Panc1 (cell line): ENCODE results near the gene NUAK2. TPM values are rescaled to one million over a fixed set of nuclear protein-coding genes. Genes with fewer than 3 reads are reported as not detected.

ENCODE experiments used
- ATAC-seq: fragments of 200-7000 bp; cut with Tn5 transposase; 2 replicates; pipeline ENCODE4 v1.9.1; 2020; ENCODE audit warnings: mild to moderate bottlenecking, moderate library complexity
- BruUV-seq: library from RNA; stranded (reverse); fragments of 400-500 nt; replicated peaks from 2 replicates; lab custom pipeline; 2021; lab: Mats Ljungman, UMichigan
- CTCF ChIA-PET: fragments of 300-600 bp; sonication (Branson Sonifier 250); formaldehyde crosslinking; loops from one replicate; lab custom pipeline; 2022; ENCODE audit warnings: antibody characterized with exemption; lab: Charles Lee
- POLR2A ChIA-PET: fragments of 300-600 bp; sonication (Branson Sonifier 250); formaldehyde crosslinking; loops from one replicate; lab custom pipeline; 2022; ENCODE audit warnings: antibody characterized with exemption; lab: Charles Lee
- DNase-seq: peaks from one replicate; pipeline ENCODE4 v3.0.0-alpha.2; 2010; ENCODE audit warnings: low read depth, low spot score
- H3K27ac ChIP-seq: 2 replicates; pipeline ENCODE4 v1.5.1; 2011; ENCODE audit warnings: mild to moderate bottlenecking, low read length, inconsistent platforms
- H3K27me3 ChIP-seq: fragments of 200-500 bp; sonication (Bioruptor generic); 2 replicates; pipeline ENCODE4 v1.6.0; 2014; ENCODE audit warnings: low read length, inconsistent platforms; ENCODE audit not compliant: control insufficient read depth, insufficient read depth
- H3K36me3 ChIP-seq: fragments of 200-500 bp; sonication (Bioruptor generic); 2 replicates; pipeline ENCODE4 v1.5.1; 2014; ENCODE audit warnings: inconsistent platforms, mild to moderate bottlenecking, low read length, moderate library complexity; ENCODE audit not compliant: control insufficient read depth, insufficient read depth
- H3K4me1 ChIP-seq: 2 replicates; pipeline ENCODE4 v1.5.1; 2011; ENCODE audit warnings: inconsistent platforms, mild to moderate bottlenecking, low read length, moderate library complexity; ENCODE audit not compliant: control insufficient read depth, insufficient read depth
- H3K4me3 ChIP-seq, 2 experiments: 2 replicates each; pipeline ENCODE4 v1.5.1; 2011 to 2012; ENCODE audit warnings: low read depth in 2 of 2, low read length in 2 of 2, mild to moderate bottlenecking in 2 of 2, inconsistent platforms in 1 of 2, moderate library complexity in 1 of 2
- H3K9me3 ChIP-seq: fragments of 200-500 bp; sonication (Bioruptor generic); 2 replicates; pipeline ENCODE4 v1.5.1; 2014; ENCODE audit warnings: low read depth, mild to moderate bottlenecking, inconsistent platforms, low read length, moderate library complexity; ENCODE audit not compliant: control insufficient read depth, insufficient read depth
- POLR2AphosphoS5 ChIP-seq: IDR thresholded peaks from 2 replicates; pipeline ENCODE4 v1.6.1; 2012; ENCODE audit warnings: mild to moderate bottlenecking, low read depth, low read length, moderate library complexity
- REST ChIP-seq, 2 experiments: IDR thresholded peaks; 2 replicates each; pipeline ENCODE4 v1.6.1; 2011 to 2012; ENCODE audit warnings: low read depth in 2 of 2, control low read depth in 1 of 2, low read length in 1 of 2, mild to moderate bottlenecking in 1 of 2, moderate library complexity in 1 of 2; ENCODE audit not compliant: insufficient read depth in 1 of 2
- SIN3A ChIP-seq: IDR thresholded peaks from 2 replicates; pipeline ENCODE4 v1.6.1; 2012; ENCODE audit warnings: low read depth, mild to moderate bottlenecking, low read length, moderate library complexity, borderline replicate concordance; ENCODE audit not compliant: insufficient read depth
- TCF7L2 ChIP-seq: IDR thresholded peaks from 2 replicates; pipeline ENCODE4 v1.6.1; 2011; ENCODE audit warnings: mild to moderate bottlenecking, low read depth, low read length, inconsistent platforms
- in situ Hi-C: cut with HindIII; loops from 2 replicates; pipeline ENCODE4 v1.10.0; 2016; ENCODE audit warnings: low sequenced_read_pairs, low pct_unique_long_range_greater_than_20kb
- intact Hi-C: fragments of 100-400 bp; cut with micrococcal nuclease; formaldehyde crosslinking; loops from one replicate; pipeline ENCODE4 v1.10.0; 2022; ENCODE audit not compliant: unreplicated experiment
- total RNA-seq: library from RNA; stranded (reverse); gene quantifications from one replicate; pipeline ENCODE4 v1.2.1, GENCODE V29; 2021; ENCODE audit not compliant: unreplicated experiment
- TF ChIP-seq, protein P1 (sequence below): fragments of 450-650 bp; IDR thresholded peaks from 2 replicates; pipeline ENCODE4 v1.5.1; 2017; ENCODE audit warnings: mild to moderate bottlenecking

NUAK2 gene
- total RNA-seq, 1 experiment from 2014 or later = 17.4 TPM

- no peak for DNase-seq
- ATAC-seq = no peak
- Histone ChIP-seq H3K27me3 (0 out of 2 replicates have a peak, but pooled peaks cover 2% of the 10 kb centered on the region), H3K4me1 (no peaks in the 10 kb centered on the region), H3K9me3 (no peaks in the 10 kb centered on the region), H3K4me3 (no peak overlapping the region), H3K36me3 (no peaks in the 10 kb centered on the region), H3K27ac (no peak overlapping the region)
- POLR2A ChIA-PET = interaction anchor here (0.6 kb wide), 1 partner anchor 98 kb away, joined by 3 read pairs; no protein-coding TSS in a partner anchor
- intact Hi-C loops (no loop called here), in situ Hi-C loops (no loop called here)
- TF ChIP-seq SIN3A (no peak), REST (IDR thresholded peaks at IDR 0.05; ENCODE audit: insufficient read depth in 1 of 2, low read depth in 2 of 2, low read length in 1 of 2) (no peak), TCF7L2 (no peak), POLR2AphosphoS5 (no peak)
- TF ChIP-seq, protein P1, sequence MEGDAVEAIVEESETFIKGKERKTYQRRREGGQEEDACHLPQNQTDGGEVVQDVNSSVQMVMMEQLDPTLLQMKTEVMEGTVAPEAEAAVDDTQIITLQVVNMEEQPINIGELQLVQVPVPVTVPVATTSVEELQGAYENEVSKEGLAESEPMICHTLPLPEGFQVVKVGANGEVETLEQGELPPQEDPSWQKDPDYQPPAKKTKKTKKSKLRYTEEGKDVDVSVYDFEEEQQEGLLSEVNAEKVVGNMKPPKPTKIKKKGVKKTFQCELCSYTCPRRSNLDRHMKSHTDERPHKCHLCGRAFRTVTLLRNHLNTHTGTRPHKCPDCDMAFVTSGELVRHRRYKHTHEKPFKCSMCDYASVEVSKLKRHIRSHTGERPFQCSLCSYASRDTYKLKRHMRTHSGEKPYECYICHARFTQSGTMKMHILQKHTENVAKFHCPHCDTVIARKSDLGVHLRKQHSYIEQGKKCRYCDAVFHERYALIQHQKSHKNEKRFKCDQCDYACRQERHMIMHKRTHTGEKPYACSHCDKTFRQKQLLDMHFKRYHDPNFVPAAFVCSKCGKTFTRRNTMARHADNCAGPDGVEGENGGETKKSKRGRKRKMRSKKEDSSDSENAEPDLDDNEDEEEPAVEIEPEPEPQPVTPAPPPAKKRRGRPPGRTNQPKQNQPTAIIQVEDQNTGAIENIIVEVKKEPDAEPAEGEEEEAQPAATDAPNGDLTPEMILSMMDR = no peak
- CTCF ChIA-PET = interaction anchor here (0.6 to 1.7 kb wide), 5 partner anchors 15 to 540 kb away, joined by 3 to 6 read pairs (median 4); no protein-coding TSS in a partner anchor
- no TSS peak for BruUV-seq
Measured at GRCh38 chr1:205350691-205351141, 29.2 kb upstream of the NUAK2 start.

- intact Hi-C loops (no loop called here), in situ Hi-C loops (no loop called here)
- CTCF ChIA-PET = interaction anchor here (0.6 to 1.7 kb wide), 4 partner anchors 15 to 540 kb away, joined by 3 to 6 read pairs (median 4); no protein-coding TSS in a partner anchor
- no peaks in the 10 kb centered on the region for H3K4me1 ChIP-seq
- no peaks in the 10 kb centered on the region for H3K36me3 ChIP-seq
- ATAC-seq (no peak), DNase-seq (no peak)
- 0 out of 2 replicates have a peak, but pooled peaks cover 2% of the 10 kb centered on the region for H3K27me3 ChIP-seq
- H3K27ac ChIP-seq = no peak overlapping the region
- no peaks in the 10 kb centered on the region for H3K9me3 ChIP-seq
- no peak overlapping the region for H3K4me3 ChIP-seq
- POLR2A ChIA-PET = no interaction called here
- TF ChIP-seq POLR2AphosphoS5 (no peak), SIN3A (no peak), TCF7L2 (no peak), REST (IDR thresholded peaks at IDR 0.05; ENCODE audit: insufficient read depth in 1 of 2, low read depth in 2 of 2, low read length in 1 of 2) (no peak)
- TF ChIP-seq, protein P1 = no peak
- BruUV-seq = no TSS peak
Measured at GRCh38 chr1:205350124-205350523, 28.6 kb upstream of the NUAK2 start.
